ENCODE measurements around the gene WAS. TPM values are rescaled to one million over a fixed set of nuclear protein-coding genes. Genes with fewer than 3 reads are reported as not detected.

WAS gene
- total RNA-seq = not detected in 2 replicates

DNA sequence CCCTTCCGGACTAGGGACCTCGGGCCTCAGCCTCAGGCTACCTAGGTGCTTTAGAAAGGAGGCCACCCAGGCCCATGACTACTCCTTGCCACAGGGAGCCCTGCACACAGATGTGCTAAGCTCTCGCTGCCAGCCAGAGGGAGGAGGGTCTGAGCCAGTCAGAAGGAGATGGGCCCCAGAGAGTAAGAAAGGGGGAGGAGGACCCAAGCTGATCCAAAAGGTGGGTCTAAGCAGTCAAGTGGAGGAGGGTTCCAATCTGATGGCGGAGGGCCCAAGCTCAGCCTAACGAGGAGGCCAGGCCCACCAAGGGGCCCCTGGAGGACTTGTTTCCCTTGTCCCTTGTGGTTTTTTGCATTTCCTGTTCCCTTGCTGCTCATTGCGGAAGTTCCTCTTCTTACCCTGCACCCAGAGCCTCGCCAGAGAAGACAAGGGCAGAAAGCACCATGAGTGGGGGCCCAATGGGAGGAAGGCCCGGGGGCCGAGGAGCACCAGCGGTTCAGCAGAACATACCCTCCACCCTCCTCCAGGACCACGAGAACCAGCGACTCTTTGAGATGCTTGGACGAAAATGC is at the start of gene WAS:
WAS (plus strand) TSS at position 389 of the 572 bp plus-strand sequence; CDS start at position 444, 55 bp downstream.

DNA sequence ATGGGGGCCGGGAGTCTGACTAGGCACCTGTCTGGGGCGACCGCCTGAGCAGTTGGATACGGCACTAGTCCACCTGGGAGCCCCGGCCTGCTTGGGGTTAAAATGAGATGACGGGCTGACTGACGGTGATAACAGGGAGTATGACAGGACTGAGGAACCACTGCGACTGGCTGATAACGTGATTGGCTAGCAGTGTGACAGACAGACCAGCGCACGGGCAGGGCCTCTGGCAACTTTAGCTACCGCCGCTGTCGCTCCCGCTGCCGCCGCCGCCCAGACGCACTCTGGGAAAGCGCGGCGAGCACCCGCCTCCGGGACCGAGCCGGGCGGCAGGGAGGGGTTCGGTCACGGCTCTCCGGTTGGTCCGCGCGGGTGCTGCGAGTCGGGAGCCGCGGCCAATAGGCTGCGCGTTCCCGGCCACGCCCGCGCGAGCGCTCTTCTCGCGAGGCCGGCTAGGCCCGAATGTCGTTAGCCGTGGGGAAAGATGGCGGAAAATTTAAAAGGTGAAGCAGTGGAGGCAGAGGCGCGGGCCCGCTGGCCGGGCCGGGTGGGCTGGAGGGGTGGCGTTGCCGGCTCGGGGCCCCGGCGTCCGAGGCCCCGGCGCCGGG is 12.8 kb downstream of the WAS start, which contains the start of gene SUV39H1:
SUV39H1 (plus strand) TSS at position 434 of the 608 bp plus-strand sequence; CDS start at position 485, 51 bp downstream.

Other genes starting within 250 kb of the WAS start
- gene SLC38A5, start 213.5 kb upstream of the WAS start, total RNA-seq = 208 and 301 TPM in 2 replicates
- gene FTSJ1, start 207.6 kb upstream of the WAS start, total RNA-seq = 147 and 163 TPM in 2 replicates
- 44.3 and 49.6 TPM in 2 replicates for gene PORCN, start 174.8 kb upstream of the WAS start, total RNA-seq
- 219 and 232 TPM in 2 replicates for gene EBP, start 162.0 kb upstream of the WAS start, total RNA-seq
- gene TBC1D25, start 144.1 kb upstream of the WAS start, total RNA-seq = 3.2 and 5.5 TPM in 2 replicates
- 88.0 and 97.1 TPM in 2 replicates for gene RBM3, start 109.3 kb upstream of the WAS start, total RNA-seq
- gene WDR13, start 86.3 kb upstream of the WAS start, total RNA-seq = 127 and 187 TPM in 2 replicates
- gene SUV39H1, start 12.9 kb downstream of the WAS start, total RNA-seq = 0.64 and 1.9 TPM in 2 replicates
- gene GLOD5, start 77.9 kb downstream of the WAS start, total RNA-seq = not detected in 2 replicates
- gene GATA1, start 102.8 kb downstream of the WAS start, total RNA-seq = not detected in 2 replicates
- gene HDAC6, start 118.3 kb downstream of the WAS start, total RNA-seq = 31.3 and 36.9 TPM in 2 replicates
- not detected in 2 replicates for gene ERAS, start 142.7 kb downstream of the WAS start, total RNA-seq
- 0.21 and 2.9 TPM in 2 replicates for gene PCSK1N, start 151.8 kb downstream of the WAS start, total RNA-seq
- gene TIMM17B, start 214.0 kb downstream of the WAS start, total RNA-seq = 52.1 and 53.1 TPM in 2 replicates
- 39.9 and 47.7 TPM in 2 replicates for gene PQBP1, start 214.1 kb downstream of the WAS start, total RNA-seq
- gene SLC35A2, start 227.8 kb downstream of the WAS start, total RNA-seq = 16.8 and 28.0 TPM in 2 replicates
- 11.3 and 12.0 TPM in 2 replicates for gene PIM2, start 235.2 kb downstream of the WAS start, total RNA-seq

Measured in tracheal epithelial cell (primary cell).